Transverse colon (tissue), 3 donors: ENCODE measurements around the gene CALML4.

Source experiments
- CTCF ChIP-seq, 5 experiments: fragments of 200-600 bp in 3 of 5; fragments of 450-650 bp in 2 of 5; sonication (generic) in 3 of 5; IDR thresholded peaks; 1 replicate in 2 of 5; 2 replicates in 3 of 5; pipeline ENCODE4 v1.5.1; 2016 to 2017; ENCODE audit warnings: antibody characterized with exemption in 5 of 5, inconsistent platforms in 3 of 5, mild to moderate bottlenecking in 2 of 5, moderate library complexity in 1 of 5
- POLR2A ChIP-seq: fragments of 450-650 bp; IDR thresholded peaks from one replicate; pipeline ENCODE4 v1.6.1; 2016; ENCODE audit warnings: antibody characterized with exemption, mild to moderate bottlenecking, moderate library complexity

GRCh38 chr15:68241088-68241935 lies 36.2 kb upstream of the CALML4 start:
- no peak for TF ChIP-seq CTCF (IDR thresholded peaks at IDR 0.05)
- no peak for TF ChIP-seq POLR2A
